GM21515 (cell line): Measurements from ENCODE around the gene KATNA1.
"Not testable (repeated sequence)": the region's sequence is repeated elsewhere in the genome, so short reads cannot be mapped to it uniquely, and the experiment has no call there.

Experiments used
- ATAC-seq: cut with Tn5 transposase; IDR thresholded peaks from one replicate; pipeline ENCODE4 v1.9.1; 2021; ENCODE audit not compliant: unreplicated experiment

The KATNA1 gene

DNA sequence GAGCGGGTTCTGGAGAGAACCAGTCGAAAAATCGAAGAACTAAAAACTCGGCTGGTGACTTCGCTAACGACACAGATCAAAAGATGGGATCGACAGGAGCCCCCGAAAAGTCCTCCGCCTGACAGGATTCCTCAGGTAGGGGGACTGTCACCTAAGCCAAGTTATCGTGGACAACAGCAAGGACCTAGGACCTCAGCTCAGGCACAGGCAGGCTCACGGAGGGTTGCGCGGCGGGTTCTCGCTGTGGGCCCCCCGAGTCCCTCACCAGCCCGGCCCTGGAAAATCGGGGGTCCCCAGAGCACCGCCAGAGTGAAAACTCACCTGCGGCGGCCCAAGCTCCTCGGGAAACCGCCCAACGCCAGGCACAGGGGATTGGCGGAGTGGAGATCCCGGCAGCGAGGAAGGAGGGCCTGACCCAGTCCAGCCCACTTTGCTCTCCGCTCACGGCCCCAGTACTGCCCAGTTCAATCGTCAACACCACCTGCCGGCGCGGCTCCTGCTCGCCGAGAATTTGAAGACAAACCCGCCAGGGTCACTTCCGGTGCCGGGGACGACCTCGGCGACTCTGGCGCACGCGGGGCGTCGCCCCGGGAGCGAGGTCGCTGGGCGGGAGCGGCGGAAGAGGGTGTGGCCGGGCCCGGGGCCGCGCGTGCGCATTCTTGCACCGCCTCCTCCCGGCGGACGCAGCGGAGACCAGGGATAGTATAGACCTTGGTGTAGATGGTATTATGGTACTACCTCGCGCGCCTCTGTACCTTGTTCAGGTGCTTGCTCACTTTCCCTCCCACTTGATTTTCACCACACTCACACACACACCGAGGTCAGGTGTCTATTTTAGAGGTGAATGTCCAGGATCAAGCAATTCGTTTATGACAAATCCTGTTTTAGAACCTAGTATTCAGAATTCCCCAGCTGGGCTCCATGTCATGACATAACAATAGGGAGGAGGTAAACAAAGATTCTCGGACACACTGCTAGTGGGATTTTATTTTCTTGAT is at the start of gene KATNA1:
TSS of gene KATNA1 (minus strand) at position 567 of the 998 bp plus-strand sequence. CDS start 10,167 bp downstream, outside the sequence.
- ATAC-seq: peak; percentile 88

DNA sequence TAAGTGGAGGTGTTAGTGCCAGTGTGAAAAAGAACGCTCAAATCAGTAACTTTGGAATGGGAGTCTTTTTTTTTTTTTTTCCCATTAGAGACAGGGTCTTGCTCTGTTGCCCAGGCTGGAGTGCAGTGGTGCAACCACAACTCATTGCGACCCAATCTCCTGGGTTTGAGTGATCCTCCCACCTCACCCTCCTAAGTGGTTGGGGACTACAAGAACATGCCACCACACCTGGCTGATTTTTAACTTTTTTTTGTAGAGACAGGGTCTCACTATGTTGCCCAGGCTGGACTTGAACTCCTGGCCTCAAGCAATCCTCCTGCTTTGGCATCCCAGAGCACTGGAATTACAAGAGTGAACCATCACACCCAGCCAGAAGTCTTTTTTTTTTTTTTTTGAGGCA is 49.7 kb upstream of the KATNA1 start:
- ATAC-seq: no peak

DNA sequence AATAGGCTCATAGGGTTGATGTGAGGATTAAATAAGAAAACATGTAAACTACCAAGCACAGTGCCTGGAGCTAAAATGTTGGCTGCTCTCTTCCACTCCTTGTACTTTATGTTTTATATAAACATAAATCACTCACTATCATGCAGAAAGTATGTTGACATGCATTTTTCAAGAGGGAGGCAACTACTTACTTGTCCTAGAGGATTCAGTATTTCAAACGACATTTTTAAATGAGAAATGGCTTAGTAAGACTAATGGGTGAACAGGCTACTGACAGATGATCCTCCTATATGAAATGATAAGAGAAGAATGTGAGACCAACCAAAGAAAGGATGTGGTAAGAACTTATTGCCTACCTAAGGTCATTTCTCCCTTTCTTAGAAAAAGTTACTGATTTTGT is 48.4 kb upstream of the KATNA1 start:
- ATAC-seq: no peak

DNA sequence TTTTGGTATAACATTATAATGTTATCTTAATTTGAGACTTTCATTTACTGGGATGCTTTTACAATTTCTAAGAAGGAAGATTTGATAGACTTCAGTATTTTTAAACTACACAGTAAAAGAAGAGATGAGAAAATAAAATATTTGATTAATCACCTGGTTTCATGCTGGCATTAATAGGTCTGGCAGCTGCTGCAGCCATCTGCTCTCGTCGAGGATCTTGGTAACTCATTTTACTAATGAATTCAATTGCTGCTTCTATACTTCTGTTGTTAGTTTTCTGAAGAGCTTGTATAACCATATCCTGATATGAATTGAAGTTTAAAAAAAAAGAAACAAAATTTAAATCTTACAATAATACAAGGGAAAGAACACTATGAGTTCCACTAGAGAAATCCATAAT is 46.4 kb upstream of the KATNA1 start:
- no peak for ATAC-seq

DNA sequence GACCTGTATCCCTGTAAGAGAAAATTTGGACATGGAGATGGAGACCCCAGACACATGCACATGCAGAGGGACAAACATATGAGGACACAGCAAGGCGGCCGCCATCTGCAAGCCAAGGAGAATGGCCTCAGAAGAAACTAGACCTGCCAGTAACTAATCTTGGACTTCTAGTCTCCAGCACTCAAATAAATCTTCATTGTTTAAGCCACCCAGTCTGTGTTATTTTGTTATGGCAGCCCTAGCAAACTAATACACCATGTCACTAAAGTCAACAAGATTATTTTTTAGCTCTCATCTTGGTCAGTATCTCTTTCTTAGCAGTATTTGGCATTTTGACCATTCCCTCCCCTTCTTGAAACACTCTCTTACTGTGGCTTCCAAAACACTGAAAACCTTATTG is 42.7 kb upstream of the KATNA1 start:
- no peak for ATAC-seq

DNA sequence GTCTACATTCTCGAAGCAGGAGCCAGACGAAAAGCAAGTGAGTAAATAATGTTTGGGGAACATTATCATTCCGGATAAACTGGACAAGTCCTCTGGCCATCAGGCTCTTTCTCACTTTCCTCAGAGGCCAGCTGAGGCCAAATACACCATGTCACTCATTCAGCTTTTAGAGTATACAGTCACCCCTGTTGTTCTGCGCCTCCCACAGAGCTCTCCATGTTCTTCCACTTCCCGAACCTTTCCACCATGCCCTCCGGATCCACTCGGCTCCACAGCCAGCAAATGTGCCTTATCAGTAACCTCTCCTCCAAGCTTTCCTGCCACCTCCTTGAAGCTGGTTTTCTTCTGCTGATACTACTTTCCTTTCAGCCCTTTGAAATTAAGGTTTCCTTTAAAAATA is 37.7 kb upstream of the KATNA1 start:
- no peak for ATAC-seq

DNA sequence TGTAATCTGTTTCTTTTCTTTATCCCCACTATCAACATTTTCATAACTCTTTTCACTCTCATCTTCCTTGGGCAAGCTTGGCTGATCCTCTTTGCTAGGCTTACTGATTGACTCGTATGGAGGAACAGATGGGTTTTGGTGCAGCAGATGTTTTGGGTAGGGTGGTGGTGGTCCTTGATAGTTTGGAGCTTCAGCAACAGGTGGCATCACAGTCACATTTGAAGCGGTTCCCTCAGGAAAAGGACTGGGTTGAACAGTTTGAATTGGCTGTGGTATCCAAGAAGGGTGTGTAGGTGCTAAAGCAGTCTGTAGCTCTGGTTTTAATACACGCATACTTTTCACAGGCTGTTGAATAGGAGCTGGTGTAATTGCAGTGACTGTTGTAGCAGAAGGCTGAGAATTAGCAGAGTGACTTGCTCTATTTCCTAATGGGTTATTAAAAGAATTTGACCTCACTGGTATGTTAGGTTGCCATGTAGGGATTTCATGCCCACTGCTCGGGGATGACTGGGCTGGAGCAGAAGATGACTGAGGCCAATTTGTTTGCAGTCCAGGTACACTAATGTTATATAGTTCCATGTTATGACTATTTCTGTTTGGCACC is 34.8 kb upstream of the KATNA1 start:
- no peak for ATAC-seq

DNA sequence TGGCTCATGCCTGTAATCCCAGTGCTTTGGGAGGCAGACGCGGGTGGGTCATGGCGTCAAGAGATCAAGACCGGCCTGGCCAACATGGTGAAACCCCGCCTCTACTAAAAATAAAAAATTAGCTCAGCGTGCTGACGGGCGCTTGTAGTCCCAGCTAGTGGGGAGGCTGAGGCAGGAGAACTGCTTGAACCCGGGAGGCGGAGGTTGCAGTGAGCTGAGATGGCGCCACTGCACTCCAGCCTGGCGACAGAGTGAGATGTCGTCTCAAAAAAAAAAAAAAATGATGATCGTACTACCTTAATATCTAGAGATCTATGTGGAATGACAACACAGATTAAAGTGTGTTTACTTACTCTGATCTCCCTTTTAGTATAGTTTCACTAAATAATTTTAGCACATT is 33.3 kb upstream of the KATNA1 start:
- not testable (repeated sequence) for ATAC-seq

DNA sequence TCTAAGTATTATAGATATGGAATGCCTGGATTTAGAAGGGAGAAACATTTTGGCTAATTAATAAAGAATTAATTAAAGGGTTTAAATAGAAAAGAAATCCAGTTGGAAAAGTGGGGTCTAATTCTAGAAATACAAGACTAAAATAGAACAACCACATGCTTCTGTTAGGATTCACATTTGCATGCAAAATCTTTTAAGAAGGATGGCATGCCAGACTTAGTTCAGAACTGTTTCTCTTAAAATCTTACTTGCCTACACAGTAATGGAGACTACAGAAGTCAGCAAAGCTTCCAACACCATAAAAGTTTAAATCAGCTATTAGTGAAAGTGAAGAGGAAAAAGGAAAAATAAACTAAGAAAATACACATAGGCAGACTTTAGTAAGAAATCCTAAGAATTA is 32.7 kb upstream of the KATNA1 start:
- ATAC-seq: no peak

DNA sequence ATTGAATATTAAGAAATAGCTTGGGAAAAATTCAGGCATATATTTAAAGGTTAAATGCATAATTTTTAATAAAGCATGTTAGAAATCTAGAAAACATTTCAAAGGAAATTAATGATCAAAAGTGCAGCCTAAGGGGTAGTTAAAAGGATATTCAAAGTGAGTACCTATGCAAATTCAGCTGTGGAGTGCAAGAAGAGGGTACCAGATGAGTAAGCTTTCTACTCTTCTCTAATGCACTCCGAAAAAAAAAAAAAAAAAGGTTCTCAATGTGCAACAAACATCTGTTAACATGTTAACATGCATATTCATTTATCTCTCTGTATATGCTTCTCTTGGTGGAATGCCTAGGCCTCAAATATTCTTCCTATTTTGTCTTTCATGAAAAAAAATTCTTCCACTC is 32.0 kb upstream of the KATNA1 start:
- no peak for ATAC-seq

DNA sequence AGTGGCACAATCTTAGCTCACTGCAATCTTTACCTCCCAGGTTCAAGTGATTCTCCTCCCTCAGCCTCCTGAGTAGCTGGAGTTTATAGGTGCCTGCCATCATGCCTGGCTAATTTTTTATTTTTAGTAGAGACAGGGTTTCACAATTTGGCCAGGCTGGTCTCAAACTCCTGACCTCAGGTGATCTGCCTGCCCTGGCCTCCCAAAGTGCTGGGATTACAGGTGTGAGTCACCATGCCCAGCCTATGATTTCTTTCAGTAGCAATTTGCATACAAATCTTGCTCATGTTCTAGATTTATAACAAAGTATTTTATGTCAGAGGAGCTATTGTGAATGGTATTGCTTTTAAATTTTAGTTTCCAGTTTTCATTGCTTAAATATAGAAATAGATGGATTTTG is 23.8 kb upstream of the KATNA1 start:
- ATAC-seq: not testable (repeated sequence)

DNA sequence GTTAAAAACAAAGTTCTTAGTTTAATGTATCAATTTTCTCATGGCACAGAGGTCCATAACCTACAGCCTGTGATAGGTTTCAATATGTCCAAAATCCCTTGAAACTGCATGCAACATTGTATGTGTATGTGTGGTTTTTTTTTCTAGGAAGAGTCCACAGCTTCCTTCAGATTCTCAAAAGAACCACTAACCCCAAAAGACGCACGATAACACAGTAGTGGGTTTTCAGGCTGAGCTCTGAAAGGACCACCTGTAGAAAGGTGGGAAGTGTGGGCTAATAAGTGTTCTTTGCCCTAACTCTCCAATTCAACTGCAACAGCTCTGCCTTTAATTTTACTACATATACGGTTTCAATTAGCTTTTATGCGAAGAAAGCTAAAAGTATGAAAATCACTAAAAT is 11.5 kb upstream of the KATNA1 start:
- ATAC-seq: no peak

DNA sequence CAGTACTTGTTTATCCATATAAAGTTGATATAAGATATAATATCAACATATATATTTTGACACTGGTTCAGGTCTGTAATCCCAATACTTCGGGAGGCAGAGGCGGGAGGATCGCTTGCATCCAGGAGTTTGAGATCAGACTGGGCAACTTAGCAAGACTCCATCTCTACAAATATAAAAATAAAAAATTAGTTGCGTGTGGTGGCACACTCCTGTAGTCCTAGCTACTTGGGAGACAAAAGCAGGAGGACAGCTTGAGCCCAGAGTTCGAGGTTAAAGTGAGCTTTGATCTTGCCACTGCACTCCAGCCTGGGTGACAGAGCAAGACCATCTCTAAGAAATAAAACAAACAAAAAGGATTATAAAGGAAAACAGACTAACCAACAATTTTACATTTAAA is 8.9 kb upstream of the KATNA1 start:
- no peak for ATAC-seq

DNA sequence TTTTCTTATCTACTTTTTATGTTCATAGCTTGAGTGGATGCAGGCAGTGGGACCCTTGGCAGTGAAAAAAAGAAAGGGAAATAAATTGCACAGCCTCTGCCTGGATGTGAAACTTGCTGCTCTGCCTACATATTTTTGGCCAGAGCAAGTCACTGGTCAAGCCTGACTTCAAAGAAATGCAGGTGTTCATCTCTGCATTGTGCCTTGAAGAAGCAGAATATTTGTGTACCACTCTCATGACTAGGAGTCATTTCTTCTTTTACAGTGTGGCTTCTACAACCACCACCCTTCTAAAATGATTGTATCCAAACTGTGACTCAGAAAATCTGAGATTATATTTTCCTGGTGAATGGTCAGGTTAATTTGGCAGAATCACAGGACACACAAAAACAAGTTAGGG is 2.5 kb upstream of the KATNA1 start:
- ATAC-seq: no peak

DNA sequence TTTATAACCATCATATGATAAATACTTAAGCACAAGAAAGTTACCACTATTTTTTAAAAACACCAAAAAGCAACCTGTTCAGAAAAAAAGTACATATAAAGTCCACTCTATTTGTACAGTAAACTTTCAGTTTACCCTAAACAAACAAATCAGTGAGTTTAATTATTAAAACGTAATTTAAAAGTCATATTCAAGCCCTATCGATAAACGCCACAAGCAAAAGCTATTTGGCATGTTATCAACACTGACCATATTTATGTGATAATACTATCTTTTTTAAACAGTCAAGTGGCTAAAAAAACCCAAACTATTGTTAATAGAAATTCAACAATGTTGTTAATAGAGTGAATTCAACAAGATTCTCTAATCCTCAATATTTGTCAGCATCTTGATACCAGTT is 1.9 kb downstream of the KATNA1 start:
- ATAC-seq: no peak

DNA sequence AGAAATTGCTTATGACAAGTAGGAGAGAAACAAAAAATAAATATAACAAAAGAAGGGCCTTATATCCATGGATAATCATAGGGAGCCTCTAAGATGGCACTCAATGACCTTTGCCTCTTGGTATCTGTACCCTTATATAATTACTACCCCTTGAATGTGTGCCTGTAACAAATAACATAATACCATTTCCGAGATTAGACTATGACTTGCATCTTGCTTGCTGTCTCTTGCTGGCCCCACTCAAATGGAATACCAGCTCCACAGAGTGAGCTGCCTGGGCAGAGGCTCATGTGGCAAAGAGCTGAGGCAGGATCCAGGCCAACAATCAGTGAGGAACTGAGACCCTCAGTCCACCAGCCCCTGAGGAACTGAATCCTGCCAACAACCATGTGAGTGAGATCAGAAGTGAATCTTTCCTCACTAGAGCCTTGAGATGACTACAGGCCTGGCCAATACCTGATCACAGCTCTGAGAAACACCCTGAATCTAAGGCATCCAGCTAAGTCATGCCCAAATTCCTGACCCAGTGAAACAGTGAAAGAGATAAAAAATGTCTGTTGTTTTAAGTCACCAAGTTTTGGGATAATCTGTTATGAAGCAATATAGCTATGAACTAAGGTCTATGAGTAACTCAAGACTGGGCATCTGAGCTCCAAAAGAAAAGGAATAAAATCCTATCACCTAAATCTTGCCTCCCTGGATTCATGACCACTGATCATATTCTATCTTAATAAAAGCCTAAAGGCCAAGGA is 5.5 kb downstream of the KATNA1 start:
- ATAC-seq: no peak

DNA sequence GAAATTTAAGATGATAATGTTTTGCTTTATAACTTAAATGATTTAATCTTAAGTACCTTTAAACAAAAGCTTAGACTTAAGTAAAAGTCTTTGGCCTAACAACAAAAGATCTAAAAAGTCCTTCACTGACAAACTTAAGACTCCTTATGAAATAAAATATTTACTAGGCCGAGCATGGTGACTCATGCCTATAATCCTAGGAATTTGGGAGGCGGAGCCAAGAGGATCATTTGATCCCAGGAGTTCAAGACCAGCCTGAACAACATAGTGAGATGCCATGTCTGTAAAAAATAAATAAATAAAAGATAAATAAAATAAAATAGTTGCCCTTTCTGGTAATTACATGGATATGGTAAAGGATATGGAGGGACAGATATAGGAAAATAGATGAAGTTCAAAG is 12.4 kb downstream of the KATNA1 start:
- no peak for ATAC-seq

DNA sequence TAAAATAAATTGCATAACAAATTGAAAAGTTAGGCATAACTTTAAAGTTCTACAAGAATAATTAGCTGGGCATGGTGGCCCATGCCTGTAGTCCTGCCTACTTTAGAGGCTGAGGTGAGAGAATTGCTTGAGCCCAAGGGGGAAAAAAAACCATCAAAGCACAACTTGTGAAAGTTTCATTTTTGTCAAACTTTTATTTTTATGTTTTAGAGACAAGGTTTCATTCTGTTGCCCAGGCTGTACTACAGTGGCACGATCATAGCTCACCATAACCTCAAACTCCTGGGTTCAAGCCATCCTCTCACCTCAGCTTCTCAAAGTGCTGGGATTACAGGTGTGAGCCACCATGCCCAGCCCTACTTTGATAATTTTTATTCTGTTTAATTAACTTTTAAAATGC is 14.2 kb downstream of the KATNA1 start:
- no peak for ATAC-seq

DNA sequence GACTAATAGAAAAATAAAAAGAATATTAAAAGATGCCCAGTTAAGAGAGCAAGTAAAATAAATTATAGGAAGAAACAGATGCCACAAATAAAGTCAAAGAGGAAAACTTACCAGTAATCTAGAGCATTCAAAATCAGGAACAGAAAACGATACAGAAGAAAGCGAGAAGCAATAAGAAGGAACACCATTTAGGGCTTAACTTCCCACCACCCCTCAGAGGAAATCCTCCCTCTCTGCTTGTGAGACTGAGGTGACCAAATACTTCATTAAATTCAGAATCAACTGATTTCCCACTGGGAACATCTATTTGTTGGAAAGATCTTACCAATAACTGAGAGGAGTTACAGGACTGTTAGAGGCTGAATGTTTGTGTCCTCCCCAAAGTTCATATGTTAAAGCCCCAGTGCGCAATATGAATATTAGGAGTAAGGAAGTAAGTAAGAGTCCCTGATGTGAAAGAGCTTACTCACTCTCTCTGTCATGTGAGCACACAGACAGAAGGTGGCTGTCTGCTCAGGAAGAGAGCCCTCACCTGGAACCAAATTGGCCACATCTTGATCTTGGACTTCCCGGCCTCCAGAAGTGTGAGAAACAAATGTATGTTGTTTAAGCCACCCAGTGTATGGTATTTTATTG is 19.5 kb downstream of the KATNA1 start:
- peak; percentile 74 for ATAC-seq

DNA sequence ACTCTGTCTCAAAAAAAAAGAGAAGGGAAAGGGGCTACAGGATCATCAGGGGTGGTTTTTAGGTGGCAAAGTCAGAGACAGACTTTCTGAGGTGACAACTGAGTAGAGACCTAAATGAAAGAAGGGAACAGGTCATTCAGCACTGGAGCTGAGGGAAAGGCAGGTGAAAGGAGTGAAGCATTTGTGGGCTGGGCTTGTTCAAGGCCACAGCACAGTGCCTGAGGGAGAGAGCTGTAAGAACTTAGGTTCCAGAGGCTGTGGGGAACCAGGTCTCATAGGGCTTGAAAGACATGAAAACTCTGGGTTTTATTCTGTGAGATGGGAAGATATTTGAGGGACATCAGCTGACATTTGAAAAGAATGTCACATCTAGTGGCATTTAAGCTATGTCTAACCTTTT is 20.8 kb downstream of the KATNA1 start:
- no peak for ATAC-seq

DNA sequence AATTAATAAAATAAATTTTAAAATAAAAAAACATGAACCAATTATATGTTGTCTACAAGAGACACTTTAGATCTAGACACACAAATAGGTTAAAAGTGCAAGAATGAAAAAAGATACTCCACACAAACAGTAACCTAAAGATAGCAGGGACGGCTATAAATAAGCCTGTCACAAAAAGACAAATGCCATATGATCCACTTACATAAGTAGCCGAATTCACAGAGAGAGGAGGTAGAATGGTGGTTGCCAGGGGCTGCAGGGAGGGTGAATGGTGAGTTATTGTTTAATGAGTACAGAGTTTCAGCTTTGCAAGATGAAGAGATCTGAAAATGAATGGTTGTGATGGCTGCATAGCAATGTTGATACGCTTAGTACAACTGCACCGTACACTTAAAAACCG is 32.7 kb downstream of the KATNA1 start:
- no peak for ATAC-seq
